OCI-LY7 (cell line): ENCODE measurements around the gene MAP1LC3B. TPM values are rescaled to one million over a fixed set of nuclear protein-coding genes. Genes with fewer than 3 reads are reported as not detected.

Experiments
- BruUV-seq: library from RNA; stranded (reverse); fragments of 400-500 nt; replicated peaks from 2 replicates; lab custom pipeline; 2021; lab: Mats Ljungman, UMichigan
- CTCF ChIA-PET: fragments of 300-600 bp; sonication (Branson Sonifier 250); formaldehyde crosslinking; loops from one replicate; lab custom pipeline; 2022; ENCODE audit warnings: antibody characterized with exemption; ENCODE audit not compliant: unreplicated experiment; lab: Charles Lee
- POLR2A ChIA-PET: fragments of 300-600 bp; sonication (Branson Sonifier 250); formaldehyde crosslinking; loops from one replicate; lab custom pipeline; 2022; ENCODE audit warnings: antibody characterized with exemption; lab: Charles Lee
- DNase-seq: peaks from one replicate; pipeline ENCODE4 v3.0.0-alpha.2; 2015; ENCODE audit warnings: low spot score
- H2AFZ ChIP-seq: fragments of 200-600 bp; sonication (generic), shearing (Covaris generic); 2 replicates; pipeline ENCODE4 v1.6.1; 2014; ENCODE audit warnings: mild to moderate bottlenecking, antibody characterized with exemption, low read length, moderate library complexity
- H3K27ac ChIP-seq: fragments of 200-600 bp; sonication (generic); 2 replicates; pipeline ENCODE4 v1.5.1; 2014; ENCODE audit warnings: mixed run types, low read depth, mild to moderate bottlenecking, moderate library complexity, low read length, inconsistent platforms; ENCODE audit not compliant: poor library complexity, severe bottlenecking
- H3K36me3 ChIP-seq: fragments of 200-600 bp; sonication (generic); 2 replicates; pipeline ENCODE4 v1.6.1; 2014; ENCODE audit warnings: mild to moderate bottlenecking, antibody characterized with exemption, low read length, moderate library complexity, mixed read lengths; ENCODE audit not compliant: insufficient read depth
- H3K4me1 ChIP-seq: fragments of 200-600 bp; sonication (generic); 2 replicates; pipeline ENCODE4 v1.5.1; 2014; ENCODE audit warnings: mild to moderate bottlenecking, low read length; ENCODE audit not compliant: insufficient read depth, poor library complexity, severe bottlenecking
- H3K4me2 ChIP-seq: fragments of 200-600 bp; sonication (generic); 2 replicates; pipeline ENCODE4 v1.6.1; 2014; ENCODE audit warnings: mild to moderate bottlenecking, low read length
- H3K4me3 ChIP-seq: fragments of 200-600 bp; sonication (generic); 2 replicates; pipeline ENCODE4 v1.5.1; 2014; ENCODE audit warnings: mild to moderate bottlenecking, low read depth, low read length; ENCODE audit not compliant: poor library complexity, severe bottlenecking
- H3K79me2 ChIP-seq: fragments of 200-600 bp; sonication (generic); 2 replicates; pipeline ENCODE4 v1.6.1; 2016; ENCODE audit warnings: low read depth, mild to moderate bottlenecking, low read length, moderate library complexity, mixed read lengths; ENCODE audit not compliant: insufficient read depth
- H3K9me2 ChIP-seq: fragments of 200-600 bp; sonication (generic); 2 replicates; pipeline ENCODE4 v1.6.1; 2016; ENCODE audit warnings: mild to moderate bottlenecking, low read length, mixed read lengths; ENCODE audit not compliant: insufficient read depth
- H3K9me3 ChIP-seq: fragments of 200-600 bp; sonication (generic); 2 replicates; pipeline ENCODE4 v1.6.1; 2014; ENCODE audit warnings: mild to moderate bottlenecking, mixed run types, low read length, mixed read lengths
- H4K20me1 ChIP-seq: fragments of 200-600 bp; sonication (generic); 2 replicates; pipeline ENCODE4 v1.6.1; 2014; ENCODE audit warnings: mild to moderate bottlenecking, antibody characterized with exemption, low read length, moderate library complexity, mixed read lengths; ENCODE audit not compliant: insufficient read depth
- CTCF ChIP-seq: fragments of 200-600 bp; sonication (generic); conservative IDR thresholded peaks from 2 replicates; pipeline ENCODE4 v1.5.1; 2014; ENCODE audit warnings: mild to moderate bottlenecking, antibody characterized with exemption, low read length, moderate library complexity, mixed read lengths
- EZH2phosphoT487 ChIP-seq: fragments of 200-600 bp; sonication (generic); IDR thresholded peaks from 2 replicates; pipeline ENCODE4 v1.6.1; 2018; ENCODE audit warnings: low read depth, borderline replicate concordance, mild to moderate bottlenecking, mixed run types, antibody characterized with exemption, low read length, moderate library complexity, mixed read lengths
- intact Hi-C: fragments of 100-400 bp; cut with micrococcal nuclease; formaldehyde crosslinking; loops from one replicate; pipeline ENCODE4 v1.10.0; 2022; ENCODE audit not compliant: unreplicated experiment
- total RNA-seq, 2 experiments: library from RNA; depleted of rRNA in 1 of 2; stranded (reverse); fragments of >200 nt in 1 of 2; shearing (Covaris generic) in 1 of 2; gene quantifications; 2 replicates each; pipeline ENCODE4 v1.2.3, GENCODE V29; 2014 to 2022

Gene MAP1LC3B
- total RNA-seq, 2 experiments from 2014 or later = 15.3 to 43.8 TPM

GRCh38 chr16:87404764-87405625 lies 12.9 kb downstream of the MAP1LC3B start:
- Histone ChIP-seq H3K4me2 (no peak overlapping the region), H3K9me3 (no peaks in the 10 kb centered on the region), H3K27ac (no peak overlapping the region), H3K4me1 (no peaks in the 10 kb centered on the region), H3K36me3 (peaks cover 56% of the 10 kb centered on the region), H3K79me2 (no peaks in the 10 kb centered on the region), H3K4me3 (no peak overlapping the region), H3K9me2 (no peaks in the 10 kb centered on the region), H4K20me1 (no peaks in the 10 kb centered on the region; the same call in 1 of the 2 replicates), H2AFZ (no peak overlapping the region)
- ChIA-PET POLR2A (interaction anchor here (1.0 kb wide), 1 partner anchor 35 kb away, joined by 4 read pairs; no protein-coding TSS in a partner anchor), CTCF (no interaction called here)
- BruUV-seq = no TSS peak
- no peak for TF ChIP-seq EZH2phosphoT487
- no peak for DNase-seq
- intact Hi-C loops = no loop called here

- Histone ChIP-seq H2AFZ (no peak overlapping the region), H3K4me3 (no peak overlapping the region), H3K36me3 (peaks cover 53% of the 10 kb centered on the region), H3K4me1 (no peaks in the 10 kb centered on the region), H3K9me2 (no peaks in the 10 kb centered on the region), H4K20me1 (no peaks in the 10 kb centered on the region; the same call in 1 of the 2 replicates), H3K27ac (no peak overlapping the region), H3K4me2 (no peak overlapping the region), H3K9me3 (no peaks in the 10 kb centered on the region), H3K79me2 (no peaks in the 10 kb centered on the region)
- ChIA-PET POLR2A (no interaction called here), CTCF (no interaction called here)
- intact Hi-C loops = no loop called here
- BruUV-seq = no TSS peak
- no peak for DNase-seq
- TF ChIP-seq EZH2phosphoT487 (no peak), CTCF (no peak)
These were observed 14.5 kb downstream of the MAP1LC3B start for GRCh38 chr16:87406495-87407088.

- ChIA-PET POLR2A (interaction anchor here (0.7 kb wide), 1 partner anchor 8 kb away, joined by 3 read pairs; no protein-coding TSS in a partner anchor), CTCF (no interaction called here)
- no TSS peak for BruUV-seq
These were observed 15.5 kb downstream of the MAP1LC3B start for GRCh38 chr16:87407511-87408112.

More at GRCh38 chr16:87407511-87408112, 15.5 kb downstream of the MAP1LC3B start:
- intact Hi-C loops = no loop called here
- no peak for TF ChIP-seq CTCF
- no peak for TF ChIP-seq EZH2phosphoT487
- H3K4me3 ChIP-seq = no peak overlapping the region
- DNase-seq = no peak
- H3K9me3 ChIP-seq = no peaks in the 10 kb centered on the region
- no peaks in the 10 kb centered on the region; the same call in 1 of the 2 replicates for H4K20me1 ChIP-seq
- H3K4me1 ChIP-seq = no peaks in the 10 kb centered on the region
- no peak overlapping the region for H3K27ac ChIP-seq
- no peak overlapping the region for H3K4me2 ChIP-seq
- peaks cover 57% of the 10 kb centered on the region for H3K36me3 ChIP-seq
- no peaks in the 10 kb centered on the region for H3K9me2 ChIP-seq
- no peaks in the 10 kb centered on the region for H3K79me2 ChIP-seq
- no peak overlapping the region for H2AFZ ChIP-seq
